Hematopoietic multipotent progenitor cell treated with erythropoietin and hydrocortisone succinate and interleukin-3 and kit ligand, for 6 days (in vitro differentiated cells): ENCODE results near the gene SELENOS.
A peak's percentile ranks its signal among the peaks of the same experiment; 100 is the strongest.

ENCODE experiments used
- DNase-seq: peaks from one replicate; pipeline ENCODE4 v3.0.0-alpha.2; 2015

SELENOS gene

DNA sequence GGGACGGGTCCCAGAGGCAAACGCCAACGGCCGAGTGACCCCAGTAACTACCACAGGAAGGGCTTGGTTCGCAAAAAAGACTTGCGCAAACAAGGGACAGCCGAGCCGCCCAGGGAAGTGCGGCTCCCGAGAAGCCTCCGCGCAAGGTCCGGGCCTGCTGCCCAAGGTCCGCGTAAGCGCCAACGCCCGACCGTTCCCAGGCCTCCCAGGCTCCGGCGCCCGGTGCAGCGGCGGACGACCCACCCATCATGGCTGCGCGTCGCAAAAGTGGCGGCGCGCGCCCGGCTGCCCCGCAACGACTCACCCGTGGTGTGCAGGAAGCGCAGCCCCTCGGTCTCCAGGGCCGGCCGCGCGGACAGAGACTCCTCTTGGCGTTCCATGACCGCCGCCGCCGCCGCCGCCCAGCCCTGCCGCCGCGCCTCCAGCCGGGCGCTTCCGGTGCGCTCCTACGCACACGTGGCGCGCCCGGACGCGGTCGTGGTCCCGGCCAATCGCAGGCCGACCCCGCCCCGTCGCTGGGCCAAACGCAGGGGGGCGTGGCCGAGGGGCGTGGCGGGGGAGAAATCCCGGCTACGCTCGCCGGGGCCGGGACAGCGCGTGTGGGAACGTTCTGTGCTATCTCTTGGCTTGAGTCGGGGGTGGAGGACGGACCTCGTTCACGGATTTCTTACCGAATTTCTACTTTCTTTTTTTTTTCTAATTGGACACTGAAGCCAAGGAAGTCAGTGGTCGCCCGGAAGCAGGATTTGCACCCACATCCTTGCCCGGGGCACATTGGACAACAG lies at the start of gene SELENOS:
Gene SELENOS, minus strand, starts transcription at position 448 of the 785 bp plus-strand sequence. Its CDS starts 68 bp downstream, at position 380.
- DNase-seq, result peak; percentile 95

- no peak for DNase-seq
These were observed 49.3 kb upstream of the SELENOS start for GRCh38 chr15:101326462-101327146.

GRCh38 chr15:101326026-101326315 lies 48.7 kb upstream of the SELENOS start:
- no peak for DNase-seq

DNA sequence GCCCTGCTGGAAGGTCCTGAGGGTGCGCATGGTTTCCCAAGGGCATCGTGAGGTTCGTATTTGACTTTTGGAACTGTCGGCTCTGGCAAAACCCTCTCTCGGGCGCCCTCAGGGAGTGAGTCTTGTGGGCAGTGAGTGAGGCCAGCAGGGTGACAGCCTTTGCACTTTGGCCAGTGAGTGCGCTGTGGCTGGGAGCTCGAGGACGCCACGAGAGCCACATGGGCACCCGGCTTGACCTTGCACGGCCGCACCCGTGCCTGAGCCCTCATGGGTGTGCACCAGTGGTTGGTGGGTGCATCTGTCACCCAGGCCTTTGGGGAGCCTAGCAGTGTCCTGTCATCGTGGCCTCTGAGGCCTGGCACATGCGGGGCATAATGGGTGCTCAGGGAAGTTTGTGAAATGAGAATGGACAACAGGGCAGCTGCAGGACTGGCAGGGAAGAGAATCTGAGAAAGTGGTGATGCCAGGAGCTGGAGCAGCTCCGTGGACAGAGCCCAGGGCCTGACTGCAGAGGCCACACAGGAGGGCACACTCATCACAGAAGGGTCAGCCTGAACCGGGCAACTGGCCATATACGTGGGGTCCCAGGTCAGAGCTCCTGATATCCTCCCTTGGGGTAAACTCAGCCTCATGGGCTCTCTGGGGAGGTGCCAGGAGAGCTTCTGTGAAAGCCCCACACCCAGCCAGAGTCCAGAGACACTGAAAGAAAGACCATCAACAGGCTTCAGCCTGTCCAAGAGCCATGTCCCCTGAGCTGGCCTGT lies 48.2 kb upstream of the SELENOS start:
- no peak for DNase-seq

DNA sequence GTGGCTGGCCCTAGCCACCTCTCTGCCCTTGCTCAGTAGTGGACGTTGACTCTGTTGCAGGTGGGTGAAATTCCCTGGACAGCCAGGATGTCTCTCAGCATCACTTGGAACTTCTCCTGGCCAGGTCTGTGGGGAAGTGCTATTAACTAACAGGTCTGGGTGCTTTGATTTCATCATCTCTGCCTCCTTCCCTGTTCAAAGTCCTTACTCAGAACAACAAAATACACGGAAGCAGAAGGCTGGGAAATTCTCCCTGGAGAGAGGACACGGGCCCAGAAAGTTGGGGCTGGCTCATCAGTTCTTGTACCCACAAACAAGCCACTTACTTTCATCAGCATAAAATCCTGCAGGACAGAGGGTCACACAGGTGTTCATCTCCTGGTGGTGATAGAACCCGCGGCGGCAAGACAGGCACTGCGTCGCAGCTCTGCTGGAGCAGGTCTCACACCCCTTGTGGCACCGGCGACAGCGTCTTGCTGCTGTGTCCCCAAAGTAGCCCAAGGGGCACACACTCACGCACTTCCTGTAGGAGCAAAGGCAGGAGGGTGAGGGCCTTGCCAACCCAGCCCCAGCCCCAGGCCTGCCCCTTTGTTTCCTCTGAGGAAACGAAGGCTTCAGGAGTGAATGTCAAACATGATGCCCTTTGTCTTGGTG lies 47.4 kb upstream of the SELENOS start:
- DNase-seq, result no peak

- DNase-seq, result no peak
These were observed 46.7 kb upstream of the SELENOS start for GRCh38 chr15:101323793-101324523.

DNA sequence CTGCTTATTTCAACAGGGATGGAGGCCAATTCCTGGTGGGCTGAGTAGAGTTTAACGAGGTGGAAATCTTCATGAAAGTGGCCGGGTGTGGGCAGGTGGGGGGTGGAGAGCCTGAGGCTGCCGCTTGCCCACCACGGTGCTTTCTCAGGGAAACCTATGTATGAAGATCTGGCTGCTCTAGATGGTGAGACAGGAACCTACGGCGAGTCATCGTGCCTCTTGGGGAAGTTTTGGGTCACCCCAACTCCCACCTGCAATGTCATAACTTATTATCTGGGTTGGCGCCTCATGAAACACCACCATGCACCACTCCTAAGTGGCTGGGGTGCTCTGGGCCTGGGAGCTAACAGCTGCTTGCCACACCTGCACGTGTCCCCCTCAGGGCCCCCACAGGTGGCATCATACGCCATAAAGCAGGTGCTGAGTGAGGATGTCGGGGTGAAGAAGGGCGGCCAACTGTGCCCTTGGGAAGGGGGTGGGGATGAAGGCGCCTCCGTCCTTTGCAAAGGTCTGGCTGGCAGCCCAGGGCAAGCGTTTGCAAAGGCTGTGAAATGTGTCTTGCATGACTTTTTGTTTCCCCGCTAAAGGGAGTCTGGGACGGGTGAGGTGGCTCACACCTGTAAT lies 45.7 kb upstream of the SELENOS start:
- no peak for DNase-seq

- no peak for DNase-seq
These were observed 44.9 kb upstream of the SELENOS start for GRCh38 chr15:101322016-101322695.

GRCh38 chr15:101320501-101321052 lies 43.3 kb upstream of the SELENOS start:
- DNase-seq, result peak; percentile 84

DNA sequence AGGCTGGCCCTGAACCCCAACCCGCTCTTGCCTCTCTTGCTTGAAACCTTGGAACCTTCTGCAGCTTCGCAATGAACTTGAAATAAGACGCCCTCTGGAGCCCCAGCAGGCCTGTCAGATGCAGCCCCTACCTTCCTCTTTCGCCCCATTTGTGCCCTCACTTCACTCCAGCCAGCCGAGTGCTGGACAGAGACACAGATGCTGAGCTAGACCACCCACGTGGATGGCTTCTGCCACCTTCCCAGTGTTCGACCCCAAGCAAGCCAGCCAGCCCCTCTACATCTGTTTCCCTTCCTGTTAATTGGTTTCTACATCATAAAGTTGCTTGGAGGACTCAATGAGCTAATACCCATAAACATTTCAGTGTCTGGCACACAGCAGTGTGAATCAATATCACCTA lies 41.6 kb upstream of the SELENOS start:
- no peak for DNase-seq

DNA sequence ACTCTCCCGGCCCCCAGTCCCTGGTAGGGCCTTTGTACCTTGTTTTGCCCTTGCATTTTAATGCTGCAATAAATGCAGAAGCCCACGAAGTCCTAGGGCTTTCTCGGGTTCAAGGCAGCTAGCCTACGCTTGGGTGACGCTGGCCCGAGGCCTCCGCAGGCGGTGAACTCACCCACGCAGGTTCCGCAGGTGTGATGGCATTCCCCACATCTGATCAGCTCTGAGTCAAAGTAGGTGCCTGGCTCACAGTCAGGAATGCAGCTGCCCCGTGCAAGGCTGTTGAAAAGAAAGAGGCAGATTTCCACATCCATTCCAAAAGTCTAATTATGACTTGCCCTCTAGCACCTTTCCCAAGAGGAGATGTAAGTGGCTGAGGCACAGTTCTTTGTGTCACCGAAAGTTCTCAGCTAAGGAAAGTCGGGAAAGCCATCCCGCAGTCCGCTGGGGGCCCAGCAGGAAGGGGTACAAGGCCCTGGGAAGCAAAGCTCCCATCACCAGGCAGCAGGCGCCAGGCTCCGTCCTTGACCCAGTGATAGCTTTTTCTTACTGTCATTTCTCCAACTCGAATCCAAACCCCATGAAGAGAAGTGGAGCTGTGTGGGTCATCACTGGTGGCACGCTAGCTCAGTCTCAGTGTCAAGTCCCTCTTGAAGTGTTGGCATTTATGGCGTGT lies 41.0 kb upstream of the SELENOS start:
- no peak for DNase-seq

DNA sequence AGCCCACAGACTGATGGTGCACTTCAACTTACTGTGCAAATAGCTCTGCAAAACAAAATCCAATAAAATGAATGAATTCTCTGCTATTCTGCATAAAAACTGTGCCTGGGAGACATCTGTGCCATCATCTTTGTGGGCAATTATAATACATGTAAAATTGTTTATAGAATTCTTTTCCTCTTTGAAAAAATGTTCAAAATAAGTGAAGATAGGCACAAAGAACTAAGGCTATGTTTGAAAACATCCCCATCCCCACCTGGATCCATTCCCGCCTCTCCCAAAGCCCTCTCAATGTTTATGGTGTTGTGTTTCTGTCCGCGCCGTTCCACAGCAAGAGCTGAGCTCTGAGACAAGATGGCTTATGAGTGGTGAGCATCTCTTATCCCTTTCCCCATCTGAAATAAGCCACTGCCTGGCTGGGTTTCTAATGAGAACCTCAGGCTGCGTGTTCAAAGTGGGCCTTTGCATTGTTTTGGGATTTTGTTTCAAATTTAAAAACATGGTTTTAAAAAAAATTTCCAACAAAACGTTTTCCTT lies 40.1 kb upstream of the SELENOS start:
- DNase-seq, result no peak

- DNase-seq, result no peak
These were observed 39.2 kb upstream of the SELENOS start for GRCh38 chr15:101316529-101316928.

GRCh38 chr15:101315736-101316135 lies 38.5 kb upstream of the SELENOS start:
- DNase-seq, result no peak

GRCh38 chr15:101314336-101315125 lies 37.2 kb upstream of the SELENOS start:
- DNase-seq, result no peak

GRCh38 chr15:101313041-101313761 lies 35.9 kb upstream of the SELENOS start:
- no peak for DNase-seq

DNA sequence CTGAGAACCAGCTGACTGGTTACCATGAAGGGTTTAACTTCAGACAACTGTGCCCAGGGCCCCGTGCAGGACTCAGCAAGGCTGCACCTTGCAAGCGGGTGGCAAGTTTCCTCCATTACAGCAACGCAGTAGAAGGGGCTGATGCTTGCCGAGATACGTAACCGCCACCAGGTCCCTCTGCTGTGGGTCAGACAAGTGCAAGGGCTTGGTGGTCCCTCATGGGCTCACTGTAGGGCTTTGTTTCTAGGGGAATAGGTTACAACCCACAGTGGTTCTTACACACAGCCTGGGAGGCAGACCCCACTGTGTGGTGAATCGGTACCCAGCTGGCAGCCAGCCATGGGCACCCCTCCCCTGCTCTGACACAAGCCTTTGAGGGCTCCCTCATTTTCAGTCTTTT lies 33.2 kb upstream of the SELENOS start:
- DNase-seq, result no peak

DNA sequence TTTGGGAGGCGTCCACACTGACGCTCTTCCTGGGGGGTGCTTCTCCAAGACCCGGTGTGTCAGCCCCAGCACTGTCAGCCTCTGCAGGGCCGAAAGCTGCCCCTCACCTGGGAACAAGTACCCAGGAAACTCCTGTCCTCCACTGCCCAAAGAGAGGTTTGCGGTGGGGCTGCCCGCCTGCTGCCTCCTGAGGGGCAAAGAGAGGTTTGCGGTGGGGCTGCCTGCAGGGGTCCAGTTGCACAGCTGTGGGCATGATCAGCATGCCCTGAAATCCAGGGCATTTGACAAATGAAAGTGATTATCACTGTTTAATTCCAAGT lies 32.8 kb upstream of the SELENOS start:
- no peak for DNase-seq
